ENCODE data around the gene JMY. TPM values are rescaled to one million over a fixed set of nuclear protein-coding genes. Genes with fewer than 3 reads are reported as not detected.

Gene JMY
- total RNA-seq, 2 donors from 2014 or later, result 4.5 to 9.2 TPM

DNA sequence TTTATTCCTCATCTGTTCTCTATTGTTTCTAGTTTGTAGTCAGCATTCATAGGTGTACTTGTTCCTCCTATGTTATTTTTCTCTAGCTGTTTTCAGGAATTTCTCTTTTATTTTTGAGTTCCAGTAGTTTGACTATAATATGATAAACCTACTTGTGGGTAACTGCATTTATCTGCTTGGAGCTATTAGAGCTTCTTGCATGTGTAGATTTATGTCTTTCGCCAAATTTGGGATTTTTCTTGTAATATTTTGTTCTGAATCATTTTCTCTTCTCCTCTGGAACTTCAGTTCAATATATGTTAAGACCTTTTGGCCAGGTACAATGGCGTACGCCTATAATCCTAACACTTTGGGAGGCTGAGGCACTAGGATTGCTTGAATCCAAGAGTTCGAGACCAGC, 37.4 kb downstream of the JMY start:
- DNase-seq (no peak), ATAC-seq (no peak)
- intact Hi-C loops (cut with DNase I, micrococcal nuclease), result no loop called here

DNA sequence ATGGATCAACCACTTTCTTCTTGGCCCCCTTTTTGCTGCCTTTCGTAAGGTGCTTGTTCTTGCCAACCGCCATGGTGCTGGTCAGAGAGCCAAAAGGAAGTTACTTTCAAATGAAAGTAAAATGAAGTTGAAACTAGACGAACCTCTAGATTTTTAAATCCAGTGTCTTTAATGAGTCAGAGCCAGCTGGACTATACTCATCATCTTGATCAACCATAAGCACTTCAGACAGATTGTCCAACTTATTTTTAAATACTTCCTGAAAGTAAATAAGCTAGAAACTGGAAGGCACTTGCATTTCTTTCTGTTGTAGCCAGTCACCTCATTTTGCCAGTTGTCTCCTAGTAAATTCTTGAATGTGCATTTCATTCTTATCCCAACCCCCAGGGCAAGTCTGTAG, 48.9 kb downstream of the JMY start:
- ATAC-seq (no peak), DNase-seq (no peak)
- intact Hi-C loops (cut with DNase I, micrococcal nuclease), result no loop called here

DNA sequence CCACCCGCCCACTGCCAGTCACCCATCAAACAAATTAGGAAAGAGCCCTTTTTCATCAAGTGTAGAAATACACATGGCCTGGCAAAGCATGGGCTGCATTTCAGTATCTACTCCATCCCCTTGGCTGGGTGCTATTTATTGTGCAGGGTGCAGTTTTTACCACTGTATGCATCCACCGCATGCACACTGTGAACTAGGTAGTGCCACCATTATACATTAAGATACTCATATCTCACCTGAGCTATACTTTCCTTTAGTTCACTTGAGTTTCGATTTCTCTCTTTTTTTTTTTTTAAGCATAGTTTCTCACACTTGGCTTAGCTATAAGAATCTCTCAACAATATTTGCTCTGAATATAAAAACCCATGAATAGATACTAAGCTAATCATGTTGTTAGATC, 49.4 kb downstream of the JMY start:
- no peak for ATAC-seq
- intact Hi-C loops (cut with DNase I, micrococcal nuclease), result no loop called here

DNA sequence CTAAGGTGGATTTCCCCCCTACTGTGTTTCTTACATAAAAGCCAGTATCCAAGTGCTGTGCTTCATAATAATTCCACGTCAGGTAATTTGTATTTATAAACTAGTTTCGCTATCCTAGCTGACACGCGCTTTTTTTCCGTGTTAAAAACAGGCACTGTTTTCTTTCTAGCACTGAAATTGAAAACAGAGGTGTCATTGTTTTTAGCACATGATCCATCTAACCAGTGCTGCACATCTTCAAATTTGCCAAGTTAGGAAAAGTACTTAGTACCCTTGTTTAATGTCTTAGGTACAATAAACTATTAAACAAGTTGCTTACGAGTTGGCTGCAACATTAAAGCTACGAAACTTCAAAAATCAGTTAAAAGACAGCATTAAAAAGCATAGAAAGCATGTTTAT, 49.9 kb downstream of the JMY start:
- DNase-seq, result no peak
- no peak for ATAC-seq
- intact Hi-C loops (cut with DNase I, micrococcal nuclease), result no loop called here

More for the DNA sequence above, 49.4 kb downstream of the JMY start:
- DNase-seq, result no peak

DNA sequence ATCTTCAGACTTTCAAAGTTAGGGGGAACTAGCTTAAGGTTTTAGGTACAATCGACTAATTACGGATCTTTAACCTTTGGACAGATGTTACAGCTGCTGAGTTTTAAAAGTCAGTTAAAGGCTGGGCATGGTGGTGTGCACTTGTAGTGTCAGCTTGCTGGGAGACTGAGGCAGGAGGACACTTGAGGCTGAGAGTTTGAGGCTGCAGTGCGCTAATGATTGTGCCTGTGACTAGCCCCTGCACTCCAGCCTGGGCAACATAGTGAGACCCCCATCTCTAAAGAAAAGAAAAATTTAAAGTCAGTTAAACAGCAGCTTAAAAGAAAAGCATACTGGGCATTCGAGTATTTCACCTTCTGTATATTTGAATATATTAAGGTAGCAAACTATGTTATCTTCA, 51.4 kb downstream of the JMY start:
- no peak for ATAC-seq
- intact Hi-C loops (cut with DNase I, micrococcal nuclease), result no loop called here

DNA sequence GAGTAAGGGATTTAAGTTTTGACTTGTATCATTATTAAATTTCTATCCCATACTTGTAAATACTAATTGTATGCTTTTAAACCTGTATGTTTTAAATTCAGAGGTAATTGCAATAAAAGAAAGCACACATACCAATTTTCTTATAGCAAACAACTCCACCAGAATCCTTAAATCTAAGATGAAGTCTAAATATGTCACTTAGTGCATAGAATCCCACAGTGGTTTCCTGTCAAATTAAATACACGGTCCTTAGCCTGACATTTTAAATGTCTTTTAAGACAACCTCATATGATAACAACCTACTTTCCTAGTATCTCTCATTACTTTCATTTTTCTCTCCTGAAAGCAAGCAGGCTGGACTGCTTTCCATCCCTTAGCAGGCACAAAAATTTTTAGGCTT, 52.0 kb downstream of the JMY start:
- DNase-seq (no peak), ATAC-seq (no peak)
- intact Hi-C loops (cut with DNase I, micrococcal nuclease), result no loop called here

More for the DNA sequence above, 51.4 kb downstream of the JMY start:
- DNase-seq, result no peak

DNA sequence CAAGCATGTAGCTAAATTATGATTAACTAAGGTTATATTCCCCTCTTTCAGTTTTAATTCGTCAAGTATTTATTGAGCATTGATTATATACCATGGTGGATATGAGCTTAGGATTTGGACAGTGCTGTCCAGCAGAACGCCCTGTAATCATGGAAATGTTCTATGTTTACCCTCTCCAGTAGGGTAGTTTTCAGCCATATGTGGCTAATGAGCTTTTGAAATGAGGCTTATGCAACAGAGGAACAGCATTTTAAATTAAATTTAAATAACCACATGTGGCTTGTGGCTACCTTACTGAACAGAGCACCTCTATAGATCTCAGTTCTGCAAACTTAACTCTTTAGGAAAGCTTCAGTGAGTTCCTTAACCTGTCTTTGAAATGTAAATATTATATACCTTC, 59.1 kb downstream of the JMY start:
- intact Hi-C loops (cut with DNase I, micrococcal nuclease), result no loop called here
- ATAC-seq (no peak), DNase-seq (no peak)

DNA sequence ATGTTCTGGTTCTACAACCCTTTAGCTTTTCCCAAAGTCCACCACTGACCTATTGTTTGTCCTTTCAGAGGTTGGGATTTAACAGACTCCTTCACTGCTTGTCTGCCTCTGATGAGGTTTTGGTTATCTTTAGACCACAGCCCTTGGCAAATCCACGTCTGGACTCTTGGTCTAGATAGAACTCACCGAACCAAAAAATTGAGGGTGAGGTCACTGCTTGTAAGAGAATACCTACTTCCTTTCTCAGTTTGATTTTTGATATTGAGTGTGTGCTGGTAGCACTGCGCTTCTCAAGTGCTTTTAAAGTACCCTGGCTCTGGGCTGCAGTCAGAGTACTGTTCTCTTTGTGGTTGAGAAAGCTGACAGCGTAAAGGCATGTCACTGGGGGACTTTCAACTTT, 61.7 kb downstream of the JMY start:
- ATAC-seq, result no peak
- intact Hi-C loops (cut with DNase I, micrococcal nuclease), result no loop called here

DNA sequence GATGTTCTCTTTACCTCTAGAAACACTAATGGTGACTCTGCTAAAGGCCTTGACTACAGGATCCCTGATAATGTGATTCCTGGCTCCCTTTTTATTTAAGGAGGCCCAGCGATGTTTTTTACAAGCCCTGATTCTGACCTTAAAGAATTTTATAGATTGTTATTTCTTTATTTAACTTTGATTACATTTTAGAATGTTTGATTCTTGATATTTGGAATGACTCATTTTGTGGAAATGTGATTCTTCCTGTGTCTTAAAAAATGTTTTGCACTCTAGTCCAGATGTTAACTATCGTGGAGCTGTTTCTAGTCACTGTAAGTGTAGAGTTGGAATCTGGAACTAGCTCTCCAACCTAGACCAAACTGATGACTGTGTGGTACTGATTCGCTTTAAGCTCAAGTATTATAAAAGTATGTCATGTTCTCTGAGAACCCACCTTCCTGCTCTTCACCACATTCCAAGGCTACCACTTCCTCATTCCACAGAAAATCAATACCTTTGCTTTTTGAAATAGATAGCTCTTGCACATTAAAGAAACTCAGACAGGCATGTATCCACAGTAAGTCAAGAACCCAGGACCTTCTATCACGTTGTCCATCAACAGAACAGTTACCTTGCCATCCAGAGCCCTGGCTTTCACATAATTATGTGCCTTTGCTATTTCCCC, 65.2 kb downstream of the JMY start:
- DNase-seq, result no peak
- intact Hi-C loops (cut with DNase I, micrococcal nuclease), result no loop called here
- ATAC-seq, result no peak

More for the DNA sequence above, 61.7 kb downstream of the JMY start:
- DNase-seq, result no peak

DNA sequence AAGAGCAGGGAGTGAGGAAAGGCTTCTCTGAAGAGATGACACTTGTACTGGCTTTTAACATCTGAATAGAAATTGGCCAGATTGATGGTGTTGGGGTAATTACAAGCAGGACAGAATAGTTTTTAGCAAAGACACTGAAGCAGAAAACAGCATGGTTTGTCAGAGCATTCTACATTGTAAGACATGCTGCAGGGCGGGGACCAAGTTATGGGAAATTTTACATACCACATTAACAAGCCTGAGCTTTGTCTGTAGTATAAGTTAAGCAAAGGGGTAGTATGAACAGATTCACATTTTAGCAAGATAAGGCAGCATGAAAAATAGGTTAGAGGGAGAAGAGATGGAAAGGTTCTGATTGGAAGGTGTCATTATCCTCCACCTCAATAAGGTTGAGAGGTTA, 66.5 kb downstream of the JMY start:
- no peak for ATAC-seq
- no peak for DNase-seq
- intact Hi-C loops (cut with DNase I, micrococcal nuclease), result no loop called here

DNA sequence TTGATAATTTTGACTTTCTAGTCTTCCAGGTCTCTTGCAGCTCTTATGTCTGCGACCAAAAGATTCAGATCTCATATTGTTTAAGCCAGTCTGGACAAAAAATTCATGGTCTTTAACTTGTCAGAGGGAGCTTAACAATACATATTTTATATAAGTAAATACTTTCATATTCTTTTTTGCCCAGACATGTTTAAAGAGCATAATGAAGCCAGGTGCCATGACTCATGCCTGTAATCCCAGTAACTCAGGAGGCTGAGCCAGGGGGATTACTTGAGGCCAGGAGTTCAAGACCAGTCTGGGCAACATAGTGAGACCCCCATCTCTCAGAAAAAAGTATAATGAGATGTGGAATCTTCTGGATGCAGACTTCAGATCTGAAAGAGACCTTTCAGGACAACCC, 69.8 kb downstream of the JMY start:
- no peak for ATAC-seq

DNA sequence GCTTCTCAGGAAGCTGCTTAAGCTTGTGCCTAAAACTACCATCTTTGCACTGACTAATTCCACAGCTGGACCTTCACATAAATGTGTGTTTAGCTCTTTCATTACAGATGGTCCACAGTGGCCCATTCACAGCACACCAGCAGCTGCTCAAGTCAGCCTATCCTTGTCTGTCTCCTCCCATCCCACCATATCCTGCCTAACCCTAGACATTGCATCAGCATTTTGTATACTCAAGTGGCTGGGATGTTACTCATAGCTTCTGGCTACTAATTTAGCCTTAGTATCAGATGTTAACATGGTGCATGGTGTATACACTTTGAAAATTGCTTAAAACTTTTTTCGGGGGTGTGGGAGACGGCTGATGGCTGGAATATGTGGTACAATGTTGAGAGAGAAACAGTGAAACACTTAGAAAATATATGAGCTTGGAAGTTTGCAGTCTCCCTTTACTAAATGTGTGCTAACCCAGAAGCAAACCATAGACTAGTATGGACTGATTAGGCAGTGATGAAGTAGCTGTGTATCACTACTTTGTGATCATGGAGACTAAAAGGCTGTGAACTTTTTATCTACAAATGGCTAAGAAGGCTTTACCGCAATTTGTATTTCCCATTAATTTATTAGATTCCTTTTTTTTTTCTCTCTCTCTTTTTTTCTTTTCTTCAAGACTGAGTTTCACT, 83.1 kb downstream of the JMY start:
- ATAC-seq (no peak), DNase-seq (no peak)
- intact Hi-C loops (cut with DNase I, micrococcal nuclease), result no loop called here

More for the DNA sequence above, 69.8 kb downstream of the JMY start:
- intact Hi-C loops (cut with DNase I, micrococcal nuclease), result no loop called here
- no peak for DNase-seq

DNA sequence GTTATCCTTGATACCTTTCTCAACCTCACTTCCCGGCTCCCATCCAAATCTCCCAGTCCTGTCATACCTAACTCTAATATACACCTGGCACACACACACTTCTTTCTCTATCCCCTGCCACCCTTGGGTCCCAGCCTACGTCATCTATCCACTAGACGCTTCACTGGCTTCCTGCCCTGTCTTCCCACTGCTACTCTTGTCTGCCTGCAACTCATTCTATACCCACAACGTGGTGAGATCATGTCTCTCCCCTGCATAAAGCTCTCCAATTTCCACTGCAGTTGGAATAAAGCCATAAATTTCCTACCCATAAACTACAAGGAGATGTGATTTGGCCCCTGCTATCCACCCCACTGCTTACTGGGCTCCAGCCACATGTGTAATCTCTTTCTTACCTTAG, 93.5 kb downstream of the JMY start:
- DNase-seq (no peak), ATAC-seq (no peak)
- intact Hi-C loops (cut with DNase I, micrococcal nuclease), result no loop called here

DNA sequence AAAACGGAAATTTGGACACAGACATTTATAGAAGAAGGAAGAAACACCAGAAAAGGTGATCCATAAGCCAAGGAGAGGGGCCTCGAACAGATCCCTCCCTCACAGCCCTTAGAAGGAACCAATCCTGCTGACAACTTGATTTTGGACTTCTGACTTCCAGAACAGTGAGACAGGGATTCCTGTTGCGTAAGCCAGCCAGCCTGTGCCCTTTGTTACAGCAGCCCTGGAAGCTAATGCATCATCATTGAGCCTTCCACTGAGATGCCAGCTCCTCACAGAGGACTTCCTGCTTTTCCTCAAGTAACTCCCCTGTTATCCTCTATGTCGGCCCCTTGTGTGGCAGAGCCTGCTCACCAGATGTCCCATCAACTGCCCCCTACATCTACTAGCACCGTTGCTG, 94.1 kb downstream of the JMY start:
- intact Hi-C loops (cut with DNase I, micrococcal nuclease), result no loop called here
- DNase-seq (no peak), ATAC-seq (no peak)

DNA sequence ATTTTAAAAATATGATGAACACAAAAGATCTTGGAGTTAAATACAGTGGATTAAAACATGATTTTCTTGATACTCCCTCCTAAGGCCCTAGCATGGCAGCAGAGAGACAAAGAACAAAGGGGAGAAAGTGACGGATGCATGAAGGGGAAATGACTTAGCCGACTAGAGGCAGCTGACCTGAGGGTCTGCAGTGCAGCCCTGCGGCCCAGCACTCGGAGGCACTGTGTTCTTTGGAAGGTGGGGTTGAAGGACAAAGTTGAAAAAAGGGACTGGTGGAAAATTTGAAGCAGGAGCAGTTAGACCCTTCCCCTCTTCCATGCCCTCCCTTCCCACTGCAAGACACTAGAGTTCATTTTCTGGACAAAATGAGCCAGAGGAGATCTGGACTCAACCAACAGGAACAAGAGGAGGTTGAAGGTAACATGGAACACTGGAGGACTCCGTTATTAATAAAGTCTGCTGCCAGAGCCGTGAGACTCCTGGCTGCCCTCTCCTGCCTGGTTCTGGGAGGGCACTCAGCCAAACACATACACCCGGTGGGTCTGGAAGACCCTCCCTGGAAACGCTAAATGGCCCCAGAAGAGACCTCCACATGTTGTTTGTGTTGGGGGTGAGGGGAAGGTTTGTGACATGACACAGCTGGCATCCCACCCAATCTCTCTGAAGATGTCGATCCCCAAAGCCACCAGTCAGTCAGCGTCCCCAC, 98.1 kb downstream of the JMY start:
- intact Hi-C loops (cut with DNase I, micrococcal nuclease), result no loop called here
- no peak for DNase-seq
- ATAC-seq, result no peak

DNA sequence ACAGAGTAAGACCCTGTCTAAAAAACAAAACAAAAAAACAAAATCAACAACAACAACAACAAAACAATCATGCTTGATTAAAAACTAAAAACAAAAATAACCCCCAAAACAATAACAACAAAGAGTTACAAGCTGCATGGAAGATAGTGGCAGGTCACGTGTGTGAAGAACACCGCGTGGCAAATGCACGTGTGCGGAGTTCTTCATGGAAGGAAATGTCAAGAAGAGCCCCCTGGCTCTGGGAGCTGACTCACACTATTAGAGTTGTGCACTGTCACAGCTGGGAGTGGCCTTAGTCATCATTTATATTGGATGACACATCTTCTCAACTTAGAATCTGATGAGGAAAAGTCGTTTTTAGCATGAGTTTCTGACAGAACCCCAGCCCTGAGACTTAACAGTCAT, 110.5 kb downstream of the JMY start:
- DNase-seq (no peak), ATAC-seq (no peak)
- intact Hi-C loops (cut with DNase I, micrococcal nuclease), result no loop called here

DNA sequence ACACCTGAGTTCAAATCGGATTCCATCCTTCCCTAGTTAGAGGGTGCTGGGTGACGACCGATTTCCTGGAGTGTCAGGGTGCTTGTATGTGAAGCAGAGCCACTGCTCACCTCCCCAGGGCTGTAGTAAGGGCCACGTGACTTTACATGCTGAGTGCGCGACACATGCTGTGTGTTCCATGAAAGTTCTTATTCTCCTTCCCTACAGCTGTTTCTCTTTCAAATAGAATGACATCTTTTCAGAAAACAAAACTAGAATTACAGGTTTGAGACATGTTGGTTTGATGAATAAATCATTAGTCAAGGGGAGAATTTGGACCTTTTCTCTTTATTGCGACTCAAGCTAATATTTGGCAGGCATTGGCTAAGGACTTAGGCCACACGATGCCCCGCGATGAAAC, 113.1 kb downstream of the JMY start:
- no peak for DNase-seq
- ATAC-seq, result no peak
- intact Hi-C loops (cut with DNase I, micrococcal nuclease), result no loop called here

DNA sequence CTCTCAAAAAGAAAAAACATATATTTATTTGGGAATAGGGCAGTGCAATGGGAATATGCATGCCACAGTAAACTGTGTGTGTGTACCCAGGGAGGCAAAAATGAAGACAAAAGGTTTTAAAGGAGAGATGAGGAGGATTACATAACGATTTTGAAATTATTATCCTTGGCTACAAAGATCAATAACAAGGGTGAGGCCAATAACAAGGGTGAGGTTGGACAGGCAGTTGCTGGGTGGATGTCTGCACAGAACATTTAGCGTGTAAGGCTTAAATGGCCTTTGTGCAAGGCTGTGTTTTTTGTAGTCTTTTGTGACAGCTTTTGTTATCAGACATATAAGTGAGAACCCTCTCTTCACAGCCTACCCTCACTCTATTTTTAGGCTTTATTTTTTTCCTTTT, 114.0 kb downstream of the JMY start:
- no peak for ATAC-seq

DNA sequence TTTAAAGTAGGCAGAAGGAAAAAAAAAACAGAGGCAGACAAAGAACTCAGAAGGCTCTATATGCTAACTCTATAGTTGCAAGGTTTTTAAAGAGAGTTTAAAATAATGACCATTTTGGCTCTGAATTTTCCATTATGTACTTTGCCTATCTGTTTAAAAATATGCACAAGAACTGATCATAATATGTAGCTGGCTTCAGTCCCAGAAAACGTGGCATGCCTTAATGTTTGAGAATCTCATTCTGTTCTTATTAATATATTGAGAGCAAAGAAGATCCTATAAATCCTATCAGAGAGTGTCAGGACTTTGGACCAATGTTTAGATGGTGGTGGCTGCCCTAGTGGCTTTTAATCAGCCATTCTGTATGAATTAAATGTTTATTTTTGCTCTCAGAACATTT, 121.5 kb downstream of the JMY start:
- ATAC-seq, result no peak
- intact Hi-C loops (cut with DNase I, micrococcal nuclease), result no loop called here

More for the DNA sequence above, 114.0 kb downstream of the JMY start:
- intact Hi-C loops (cut with DNase I, micrococcal nuclease), result no loop called here
- DNase-seq, result no peak

More for the DNA sequence above, 121.5 kb downstream of the JMY start:
- DNase-seq, result no peak
